NCI-H2227 treated with DMSO at 0.1 percent for 48 hours (cell line): ENCODE measurements around the gene PRKCE.

Experiments
- DNase-seq: peaks from one replicate; lab custom pipeline; 2025; lab: John Stamatoyannopoulos, UW

Gene PRKCE

GRCh38 chr2:46077522-46078107 lies 426.1 kb downstream of the PRKCE start:
- no peak for DNase-seq

- DNase-seq: no peak
Measured at GRCh38 chr2:46079985-46080560, 428.6 kb downstream of the PRKCE start.

DNA sequence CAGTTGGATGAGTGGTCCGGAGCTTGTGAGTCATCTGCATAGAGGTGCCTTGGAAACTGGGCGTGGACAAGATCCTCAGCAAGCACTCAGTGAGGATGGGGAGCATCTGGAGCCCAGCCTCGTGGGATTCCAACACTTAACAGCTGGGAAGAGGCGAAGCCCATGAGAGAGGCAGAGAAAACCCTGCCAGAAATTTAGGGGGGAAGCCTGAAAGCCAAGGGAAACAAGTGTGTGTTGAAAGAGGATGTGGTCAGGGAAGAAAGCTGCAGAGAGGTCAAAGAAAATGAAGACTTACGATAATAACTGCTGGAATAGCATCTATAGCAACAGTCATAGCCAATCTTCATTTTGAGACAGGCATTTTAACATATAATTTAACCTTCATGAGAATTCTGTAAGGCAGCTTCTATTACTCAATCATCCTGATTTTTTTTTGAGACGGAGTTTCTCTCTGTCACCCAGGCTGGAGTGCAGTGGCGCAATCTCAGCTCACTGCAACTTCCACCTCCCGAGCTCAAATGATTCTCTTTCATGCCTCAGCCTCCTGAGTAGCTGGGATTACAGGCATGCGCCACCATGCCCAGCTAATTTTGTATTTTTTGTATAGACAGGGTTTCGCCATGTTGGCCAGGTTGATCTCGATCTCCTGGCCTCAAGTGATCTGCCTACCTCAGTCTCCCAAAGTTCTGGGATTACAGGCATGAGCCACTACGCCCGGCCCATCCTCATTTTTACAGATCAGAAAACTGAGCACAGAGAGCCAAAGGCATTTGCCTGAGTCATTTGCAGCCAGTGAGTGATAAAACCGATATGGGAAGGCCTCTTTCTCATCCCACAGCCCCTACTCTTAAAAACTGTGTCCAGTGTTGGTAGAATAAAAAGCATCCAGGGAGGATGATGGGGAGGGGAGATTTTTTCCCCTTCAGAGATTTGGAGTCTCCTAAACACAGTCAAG lies 431.3 kb downstream of the PRKCE start:
- DNase-seq: no peak

DNA sequence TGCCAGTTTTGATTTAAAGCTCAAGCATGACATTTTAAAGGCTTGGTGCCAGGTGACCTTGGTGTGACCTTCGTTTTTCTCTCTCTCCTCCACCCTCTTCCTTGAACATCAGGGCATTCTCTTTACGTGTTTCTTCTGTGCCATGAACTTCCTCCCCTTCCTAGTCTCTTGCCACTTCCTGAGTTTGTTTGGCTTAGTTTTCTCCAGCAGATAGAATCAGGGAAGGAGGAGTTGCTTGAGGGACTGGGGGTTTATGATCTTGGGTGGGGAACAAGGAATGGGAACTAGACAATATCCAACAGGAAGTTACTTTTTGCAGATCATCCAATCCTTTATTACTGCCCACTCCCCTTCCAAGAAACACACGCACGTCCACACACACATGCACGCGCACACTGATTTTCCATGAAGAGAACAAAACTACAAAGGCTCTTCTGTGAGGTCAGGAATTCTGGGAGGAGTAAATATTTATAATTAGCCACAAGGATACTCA lies 435.1 kb downstream of the PRKCE start:
- no peak for DNase-seq

DNA sequence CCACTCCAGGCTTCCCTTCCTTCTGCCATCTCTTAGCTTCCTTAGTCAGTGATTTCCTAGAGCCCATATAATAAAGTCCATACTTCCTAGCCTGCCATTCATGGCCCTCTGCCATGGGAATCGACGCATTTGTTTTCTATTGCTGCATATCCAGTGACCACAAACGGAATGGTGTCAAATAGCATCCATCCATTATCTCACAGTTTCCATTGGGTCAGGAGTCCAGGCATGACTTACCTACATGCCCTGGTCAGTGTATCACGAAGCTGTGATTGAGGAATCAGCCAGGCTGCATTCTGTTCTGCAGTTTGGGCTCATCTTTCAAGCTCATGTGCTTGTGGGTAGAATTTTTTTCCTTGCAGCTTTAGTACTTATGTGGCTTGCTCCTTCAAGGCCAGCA lies 436.0 kb downstream of the PRKCE start:
- no peak for DNase-seq

DNA sequence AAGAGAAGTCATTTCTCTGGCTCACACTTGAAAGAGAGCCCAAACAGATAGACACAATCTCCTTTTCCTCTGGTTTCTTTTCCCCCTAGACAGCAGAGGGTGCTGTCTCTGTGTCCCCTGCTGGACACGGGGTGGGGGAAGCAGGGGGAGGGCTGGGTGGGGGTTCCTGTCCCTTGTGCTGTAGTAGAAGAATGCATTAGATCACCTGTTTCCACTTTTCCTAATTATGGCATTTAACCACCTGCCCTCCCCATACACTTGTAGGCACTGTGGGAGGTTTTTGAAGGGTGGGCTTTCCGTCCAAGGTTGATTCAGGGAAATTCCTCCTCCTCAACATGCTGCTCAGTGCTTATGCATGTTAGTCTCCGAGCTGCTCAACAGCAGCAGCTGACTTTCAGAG lies 439.5 kb downstream of the PRKCE start:
- DNase-seq: no peak

GRCh38 chr2:46091961-46092667 lies 440.6 kb downstream of the PRKCE start:
- no peak for DNase-seq

GRCh38 chr2:46094689-46095088 lies 443.2 kb downstream of the PRKCE start:
- no peak for DNase-seq

DNA sequence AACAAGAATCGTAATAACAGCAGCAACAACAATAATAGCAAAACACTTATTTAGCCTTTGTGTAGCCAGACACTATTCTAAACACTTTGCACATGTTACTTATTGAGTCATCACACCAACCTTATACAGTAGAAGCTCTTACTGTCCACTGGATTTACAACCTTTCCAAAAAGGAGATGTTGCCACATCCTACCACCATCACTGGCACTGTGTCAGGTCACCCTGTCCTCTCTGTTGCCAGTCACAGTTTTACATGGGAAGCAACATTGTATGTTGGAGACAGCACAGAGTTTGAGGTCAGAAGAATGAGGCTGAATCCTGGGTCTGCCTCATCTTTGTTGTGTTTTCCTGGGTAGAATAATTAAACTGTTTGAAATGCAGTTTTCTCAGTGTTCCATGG lies 444.4 kb downstream of the PRKCE start:
- no peak for DNase-seq

DNA sequence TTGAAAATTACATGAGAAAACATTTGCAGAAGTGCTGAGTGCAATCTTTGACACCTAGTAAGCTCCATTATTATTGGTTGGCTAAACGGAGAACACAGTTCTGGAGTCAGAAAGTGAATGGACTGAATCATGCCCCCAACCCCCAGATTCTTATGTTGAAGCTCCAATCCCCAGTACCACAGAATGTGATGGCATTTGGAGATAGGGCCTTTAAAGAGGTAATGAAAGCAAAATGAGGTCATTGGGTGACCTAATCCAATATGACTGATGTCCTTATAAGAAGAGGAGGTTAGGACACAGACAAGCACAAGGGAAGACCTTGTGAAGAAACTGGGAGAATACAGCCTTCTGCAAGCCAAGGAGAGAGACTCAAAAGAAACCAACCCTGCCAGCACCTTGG lies 444.8 kb downstream of the PRKCE start:
- DNase-seq: no peak

- DNase-seq: no peak
Measured at GRCh38 chr2:46097714-46098480, 446.4 kb downstream of the PRKCE start.

- DNase-seq: no peak
Measured at GRCh38 chr2:46098621-46099062, 447.2 kb downstream of the PRKCE start.

- no peak for DNase-seq
Measured at GRCh38 chr2:46101557-46102220, 450.2 kb downstream of the PRKCE start.

DNA sequence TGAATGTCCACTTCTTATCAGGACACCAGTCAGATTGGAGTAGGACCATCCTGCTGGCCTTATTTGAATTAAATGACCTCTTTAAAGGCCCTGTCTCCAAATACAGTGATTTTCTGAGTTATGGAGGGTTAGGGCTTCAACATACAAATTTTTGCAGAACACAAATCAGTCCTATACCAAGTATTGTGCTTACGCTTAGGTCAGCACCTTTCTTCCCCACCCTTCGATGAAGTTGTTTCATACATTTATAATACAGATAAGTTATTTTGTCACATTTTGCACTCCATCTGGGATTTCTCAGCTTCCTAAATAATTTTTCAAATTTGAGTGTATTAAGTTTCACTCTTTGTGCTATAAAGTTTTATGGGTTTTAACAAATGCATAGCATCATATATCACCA lies 455.2 kb downstream of the PRKCE start:
- no peak for DNase-seq

DNA sequence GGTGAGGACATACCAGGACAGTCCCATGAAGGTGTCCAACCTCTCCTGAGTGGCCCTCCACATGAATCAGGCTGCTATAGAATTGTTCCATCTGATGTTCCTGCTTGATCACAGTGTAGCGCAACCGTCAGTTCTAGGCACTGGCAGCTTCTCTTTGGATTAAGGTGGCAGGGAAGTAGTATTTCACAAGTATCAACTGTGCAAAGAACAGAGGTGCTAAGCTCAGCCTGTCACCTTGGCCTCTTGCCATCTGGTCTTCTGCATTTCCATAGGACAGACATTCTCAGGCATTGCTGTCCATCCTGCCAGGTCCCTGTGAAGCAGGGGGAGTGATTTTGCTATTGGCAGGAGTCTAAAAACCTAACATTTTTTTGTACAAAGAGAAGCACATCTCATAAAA lies 463.5 kb downstream of the PRKCE start:
- no peak for DNase-seq

- no peak for DNase-seq
Measured at GRCh38 chr2:46116150-46116549, 464.7 kb downstream of the PRKCE start.

DNA sequence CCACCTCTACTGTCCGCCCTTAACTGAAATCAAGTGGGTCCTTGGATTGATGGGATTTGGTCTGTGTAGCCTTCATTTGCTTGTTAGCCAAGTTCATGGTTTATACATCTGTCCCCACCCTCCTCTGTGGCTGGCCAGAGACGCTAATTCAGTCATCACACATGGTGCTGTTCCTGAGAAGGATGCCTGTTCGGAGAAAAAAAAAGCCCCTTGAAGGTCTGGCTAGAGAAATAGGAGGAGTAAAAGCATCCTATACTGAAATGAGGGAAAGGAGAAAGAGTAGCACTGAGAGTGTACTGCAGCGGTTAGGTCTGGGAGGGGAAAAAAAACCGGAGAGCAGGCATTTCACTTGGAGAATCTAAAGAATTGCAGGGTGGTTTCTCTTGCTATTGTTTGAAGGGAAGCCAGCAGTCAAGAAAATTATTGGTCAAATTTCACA lies 465.1 kb downstream of the PRKCE start:
- no peak for DNase-seq

- no peak for DNase-seq
Measured at GRCh38 chr2:46117379-46117778, 465.9 kb downstream of the PRKCE start.

DNA sequence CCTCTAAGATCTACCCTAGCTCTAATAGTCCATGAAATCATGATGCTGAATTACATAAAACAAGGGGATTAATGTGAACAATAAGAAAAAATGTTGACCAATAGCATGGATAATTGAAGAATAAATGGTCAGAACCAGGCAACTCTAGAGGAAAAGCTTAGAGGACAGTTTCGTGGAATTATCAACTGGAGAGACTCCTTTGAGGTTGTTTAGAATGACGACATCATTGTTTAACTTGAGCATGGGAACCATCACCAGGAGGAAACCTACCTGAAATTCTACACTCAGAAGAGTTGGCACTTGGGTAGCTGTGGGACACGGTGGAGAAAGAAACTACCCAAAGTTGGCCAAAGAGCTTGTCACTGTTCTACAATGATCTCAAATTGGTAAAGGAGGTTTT lies 466.5 kb downstream of the PRKCE start:
- DNase-seq: no peak

GRCh38 chr2:46118656-46119371 lies 467.3 kb downstream of the PRKCE start:
- DNase-seq: no peak
